ENCODE measurements around the gene RSPH9. TPM values are rescaled to one million over a fixed set of nuclear protein-coding genes. Genes with fewer than 3 reads are reported as not detected.
A peak's percentile ranks its signal among the peaks of the same experiment; 100 is the strongest.
"Not testable (repeated sequence)": the region's sequence is repeated elsewhere in the genome, so short reads cannot be mapped to it uniquely, and the experiment has no call there.

RSPH9 gene
- total RNA-seq, 1 donor from 2014 or later, result 0.20 TPM

- peaks cover 16% of the 10 kb centered on the region for H3K36me3 ChIP-seq
- H3K9me3 ChIP-seq, result no peaks in the 10 kb centered on the region
- ATAC-seq (peak; percentile 87), DNase-seq (peak; percentile 96)
- peak overlapping the region; percentile 96 for H3K27ac ChIP-seq
- H3K4me1 ChIP-seq, result peaks cover 29% of the 10 kb centered on the region
- H3K4me3 ChIP-seq, result peak overlapping the region; percentile 82
- TF ChIP-seq, protein P1, sequence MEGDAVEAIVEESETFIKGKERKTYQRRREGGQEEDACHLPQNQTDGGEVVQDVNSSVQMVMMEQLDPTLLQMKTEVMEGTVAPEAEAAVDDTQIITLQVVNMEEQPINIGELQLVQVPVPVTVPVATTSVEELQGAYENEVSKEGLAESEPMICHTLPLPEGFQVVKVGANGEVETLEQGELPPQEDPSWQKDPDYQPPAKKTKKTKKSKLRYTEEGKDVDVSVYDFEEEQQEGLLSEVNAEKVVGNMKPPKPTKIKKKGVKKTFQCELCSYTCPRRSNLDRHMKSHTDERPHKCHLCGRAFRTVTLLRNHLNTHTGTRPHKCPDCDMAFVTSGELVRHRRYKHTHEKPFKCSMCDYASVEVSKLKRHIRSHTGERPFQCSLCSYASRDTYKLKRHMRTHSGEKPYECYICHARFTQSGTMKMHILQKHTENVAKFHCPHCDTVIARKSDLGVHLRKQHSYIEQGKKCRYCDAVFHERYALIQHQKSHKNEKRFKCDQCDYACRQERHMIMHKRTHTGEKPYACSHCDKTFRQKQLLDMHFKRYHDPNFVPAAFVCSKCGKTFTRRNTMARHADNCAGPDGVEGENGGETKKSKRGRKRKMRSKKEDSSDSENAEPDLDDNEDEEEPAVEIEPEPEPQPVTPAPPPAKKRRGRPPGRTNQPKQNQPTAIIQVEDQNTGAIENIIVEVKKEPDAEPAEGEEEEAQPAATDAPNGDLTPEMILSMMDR (IDR thresholded peaks at IDR 0.05), result no peak
- intact Hi-C loops (cut with DNase I), result no loop called here
- no peaks in the 10 kb centered on the region for H3K27me3 ChIP-seq
Measured at GRCh38 chr6:43629505-43630300, 15.1 kb upstream of the RSPH9 start.

- TF ChIP-seq, protein P1 (IDR thresholded peaks at IDR 0.05), result no peak
- H3K4me1 ChIP-seq, result peaks cover 29% of the 10 kb centered on the region
- no peak overlapping the region for H3K27ac ChIP-seq
- no peaks in the 10 kb centered on the region for H3K27me3 ChIP-seq
- DNase-seq, result no peak
- intact Hi-C loops (cut with DNase I), result no loop called here
- peaks cover 2% of the 10 kb centered on the region for H3K36me3 ChIP-seq
- no peak for ATAC-seq
- no peak overlapping the region for H3K4me3 ChIP-seq
- no peaks in the 10 kb centered on the region for H3K9me3 ChIP-seq
Measured at GRCh38 chr6:43630980-43631619, 13.7 kb upstream of the RSPH9 start.

GRCh38 chr6:43633002-43633401 is 11.8 kb upstream of the RSPH9 start:
- peaks cover 12% of the 10 kb centered on the region for H3K36me3 ChIP-seq
- H3K4me3 ChIP-seq; H3K27ac ChIP-seq; H3K27me3 ChIP-seq; intact Hi-C loops (cut with DNase I); ATAC-seq; H3K9me3 ChIP-seq; DNase-seq: not testable (repeated sequence)
- H3K4me1 ChIP-seq, result peaks cover 29% of the 10 kb centered on the region

- ATAC-seq (no peak), DNase-seq (no peak)
- Histone ChIP-seq H3K27me3 (no peaks in the 10 kb centered on the region), H3K9me3 (no peaks in the 10 kb centered on the region), H3K27ac (peak overlapping the region; percentile 83), H3K36me3 (peaks cover 26% of the 10 kb centered on the region), H3K4me3 (peak overlapping the region; percentile 78), H3K4me1 (peaks cover 31% of the 10 kb centered on the region)
- TF ChIP-seq, protein P1 (IDR thresholded peaks at IDR 0.05), result no peak
- intact Hi-C loops (cut with DNase I), result no loop called here
Measured at GRCh38 chr6:43634702-43635303, 10.0 kb upstream of the RSPH9 start.

- TF ChIP-seq, protein P1 (IDR thresholded peaks at IDR 0.05), result no peak
Measured at GRCh38 chr6:43635387-43636307, 9.2 kb upstream of the RSPH9 start, which contains the start of gene MAD2L1BP. Gene MAD2L1BP (plus strand): TSS chr6:43635840. CDS start chr6:43635876, 36 bp downstream.

More at GRCh38 chr6:43635387-43636307, 9.2 kb upstream of the RSPH9 start, which contains the start of gene MAD2L1BP:
- H3K4me1 ChIP-seq, result peaks cover 25% of the 10 kb centered on the region
- peak; percentile 93 for DNase-seq
- intact Hi-C loops (cut with DNase I), result no loop called here
- peak; percentile 97 for ATAC-seq
- peaks cover 34% of the 10 kb centered on the region for H3K36me3 ChIP-seq
- no peaks in the 10 kb centered on the region for H3K9me3 ChIP-seq
- peak within 1 kb of the TSS; percentile 78 for H3K4me3 ChIP-seq
- peak within 1 kb of the TSS; percentile 83 for H3K27ac ChIP-seq
- H3K27me3 ChIP-seq, result no peaks in the 10 kb centered on the region

Data from upper lobe of right lung (tissue), 1 donor.